ENCODE results near the gene STON1.

GRCh38 chr2:48586433-48586832, 56.5 kb downstream of the STON1 start:
- TF ChIP-seq REST (IDR thresholded peaks at IDR 0.05) (no peak), RAD21 (IDR thresholded peaks at IDR 0.05) (no peak)
